H9 (cell line): ENCODE measurements around the gene TNIK. TPM values are rescaled to one million over a fixed set of nuclear protein-coding genes. Genes with fewer than 3 reads are reported as not detected.

Source experiments
- DNase-seq: peaks from one replicate; pipeline ENCODE4 v3.0.0-alpha.2; 2017
- H2AFZ ChIP-seq: one replicate; pipeline ENCODE4 v1.6.1; 2013; ENCODE audit warnings: mild to moderate bottlenecking, low read length, control low read depth, moderate library complexity
- H2AK5ac ChIP-seq: 2 replicates; pipeline ENCODE4 v1.6.1; 2013; ENCODE audit warnings: low read length, control low read depth, mixed read lengths; ENCODE audit not compliant: insufficient read length
- H2BK120ac ChIP-seq: one replicate; pipeline ENCODE4 v1.6.1; 2013; ENCODE audit warnings: low read depth, mild to moderate bottlenecking, low read length, control low read depth, inconsistent platforms; ENCODE audit not compliant: poor library complexity, severe bottlenecking
- H2BK12ac ChIP-seq: 2 replicates; pipeline ENCODE4 v1.6.1; 2013; ENCODE audit warnings: low read length, control low read depth, mixed read lengths, low read depth; ENCODE audit not compliant: insufficient read length
- H2BK15ac ChIP-seq: 2 replicates; pipeline ENCODE4 v1.6.1; 2013; ENCODE audit warnings: low read depth, low read length, control low read depth
- H2BK20ac ChIP-seq: one replicate; pipeline ENCODE4 v1.6.1; 2013; ENCODE audit warnings: low read depth, mild to moderate bottlenecking, low read length, control low read depth, inconsistent platforms; ENCODE audit not compliant: poor library complexity, severe bottlenecking
- H2BK5ac ChIP-seq: 2 replicates; pipeline ENCODE4 v1.6.1; 2013; ENCODE audit warnings: low read length, control low read depth, mixed read lengths; ENCODE audit not compliant: insufficient read length
- H3K14ac ChIP-seq: 2 replicates; pipeline ENCODE4 v1.6.1; 2013; ENCODE audit warnings: low read length, control low read depth; ENCODE audit not compliant: insufficient read depth
- H3K18ac ChIP-seq: 2 replicates; pipeline ENCODE4 v1.6.1; 2013; ENCODE audit warnings: low read depth, mild to moderate bottlenecking, mixed read lengths, low read length, control low read depth; ENCODE audit not compliant: insufficient read length
- H3K23ac ChIP-seq: 2 replicates; pipeline ENCODE4 v1.6.1; 2013; ENCODE audit warnings: low read length, control low read depth, mixed read lengths, low read depth; ENCODE audit not compliant: insufficient read length
- H3K23me2 ChIP-seq: 2 replicates; pipeline ENCODE4 v1.6.1; 2013; ENCODE audit warnings: low read depth, mild to moderate bottlenecking, mixed read lengths, low read length, control low read depth; ENCODE audit not compliant: insufficient read length, poor library complexity, severe bottlenecking
- H3K27ac ChIP-seq: 2 replicates; pipeline ENCODE4 v1.5.1; 2013; ENCODE audit warnings: low read length, control low read depth, mixed read lengths, low read depth; ENCODE audit not compliant: insufficient read length
- H3K27me3 ChIP-seq: 2 replicates; pipeline ENCODE4 v1.6.1; 2013; ENCODE audit warnings: low read length, control low read depth, inconsistent platforms; ENCODE audit not compliant: insufficient read depth
- H3K4ac ChIP-seq: 2 replicates; pipeline ENCODE4 v1.6.1; 2013; ENCODE audit warnings: low read depth, mild to moderate bottlenecking, control low read depth, inconsistent platforms, low read length, moderate library complexity
- H3K4me1 ChIP-seq: 2 replicates; pipeline ENCODE4 v1.6.1; 2013; ENCODE audit warnings: low read length, control low read depth, inconsistent platforms; ENCODE audit not compliant: insufficient read depth
- H3K4me2 ChIP-seq: 2 replicates; pipeline ENCODE4 v1.6.1; 2013; ENCODE audit warnings: low read length, control low read depth, mixed read lengths; ENCODE audit not compliant: insufficient read length, insufficient read depth
- H3K56ac ChIP-seq: 2 replicates; pipeline ENCODE4 v1.6.1; 2013; ENCODE audit warnings: low read depth, mild to moderate bottlenecking, mixed read lengths, low read length, control low read depth; ENCODE audit not compliant: insufficient read length
- H3K79me1 ChIP-seq: 2 replicates; pipeline ENCODE4 v1.6.1; 2013; ENCODE audit warnings: low read depth, mild to moderate bottlenecking, moderate library complexity, low read length, control low read depth, inconsistent platforms; ENCODE audit not compliant: insufficient read depth, poor library complexity, severe bottlenecking
- H3K79me2 ChIP-seq: 2 replicates; pipeline ENCODE4 v1.6.1; 2013; ENCODE audit warnings: low read length, control low read depth, inconsistent platforms; ENCODE audit not compliant: insufficient read depth
- H3K9ac ChIP-seq: 2 replicates; pipeline ENCODE4 v1.6.1; 2013; ENCODE audit warnings: low read length, control low read depth, mixed read lengths; ENCODE audit not compliant: insufficient read length; ENCODE audit errors: extremely low read depth
- H3K9me3 ChIP-seq: one replicate; pipeline ENCODE4 v1.6.1; 2013; ENCODE audit warnings: low read depth, low read length, inconsistent platforms; ENCODE audit not compliant: control insufficient read depth
- H3T11ph ChIP-seq: one replicate; pipeline ENCODE4 v1.6.1; 2013; ENCODE audit warnings: mild to moderate bottlenecking, low read length, control low read depth, inconsistent platforms
- H4K20me1 ChIP-seq: one replicate; pipeline ENCODE4 v1.6.1; 2013; ENCODE audit not compliant: control insufficient read depth, insufficient read length, insufficient read depth
- H4K5ac ChIP-seq: 2 replicates; pipeline ENCODE4 v1.6.1; 2013; ENCODE audit warnings: low read depth, mild to moderate bottlenecking, mixed read lengths, low read length, control low read depth; ENCODE audit not compliant: insufficient read length
- H4K8ac ChIP-seq: replicated peaks from 2 replicates; pipeline ENCODE4 v1.6.1; 2013; ENCODE audit warnings: low read length, control low read depth, mixed read lengths, low read depth; ENCODE audit not compliant: insufficient read length
- H4K91ac ChIP-seq: 2 replicates; pipeline ENCODE4 v1.6.1; 2013; ENCODE audit warnings: low read depth, mild to moderate bottlenecking, moderate library complexity, mixed read lengths, low read length, control low read depth; ENCODE audit not compliant: insufficient read length
- H3K27ac Mint-ChIP-seq, 3 experiments: 2 replicates in 2 of 3; 3 replicates in 1 of 3; pipeline ENCODE4 v1.8.0; 2020 to 2021; ENCODE audit warnings: mixed read lengths in 3 of 3, mild to moderate bottlenecking in 1 of 3, moderate library complexity in 1 of 3
- H3K27me3 Mint-ChIP-seq: 2 replicates; pipeline ENCODE4 v1.8.0; 2021; ENCODE audit warnings: low read depth, mild to moderate bottlenecking, moderate library complexity, mixed read lengths
- H3K36me3 Mint-ChIP-seq, 3 experiments: 2 replicates in 2 of 3; 3 replicates in 1 of 3; pipeline ENCODE4 v1.8.0; 2020 to 2021; ENCODE audit warnings: low read depth in 3 of 3, mixed read lengths in 3 of 3; ENCODE audit not compliant: insufficient read depth in 1 of 3
- H3K4me1 Mint-ChIP-seq, 2 experiments: 2 replicates each; pipeline ENCODE4 v1.8.0; 2020; ENCODE audit warnings: mixed read lengths in 2 of 2
- H3K4me3 Mint-ChIP-seq, 2 experiments: 2 replicates in 1 of 2; 3 replicates in 1 of 2; pipeline ENCODE4 v1.8.0; 2020 to 2021; ENCODE audit warnings: mild to moderate bottlenecking in 2 of 2, mixed read lengths in 2 of 2, moderate library complexity in 1 of 2
- H3K9me3 Mint-ChIP-seq, 2 experiments: 2 replicates in 1 of 2; 3 replicates in 1 of 2; pipeline ENCODE4 v1.8.0; 2020; ENCODE audit warnings: mild to moderate bottlenecking in 2 of 2, mixed read lengths in 2 of 2, moderate library complexity in 1 of 2
- CTCF ChIP-seq: fragments of 200-600 bp; sonication (generic); conservative IDR thresholded peaks from 3 replicates; pipeline ENCODE4 v1.8.0; 2021; ENCODE audit warnings: antibody characterized with exemption, mild to moderate bottlenecking
- WGBS: extraction: QIAGEN DNeasy Blood & Tissue Kit; methylation state at CpG from one replicate; pipeline ENCODE4 v1.1.7; 2013; ENCODE audit warnings: missing lambda C conversion rate, low lambda C conversion rate, mixed read lengths; ENCODE audit not compliant: insufficient read length; ENCODE audit errors: extremely low coverage; 5-methylcytosine and 5-hydroxymethylcytosine counted together
- total RNA-seq: library from RNA; stranded (reverse); gene quantifications from 2 replicates; pipeline ENCODE4 v1.2.1, GENCODE V29; 2021

The TNIK gene
- total RNA-seq, 1 experiment from 2014 or later: 15.9 TPM

- Histone ChIP-seq H2BK5ac (no peak overlapping the region), H3K4me1 (peaks cover 13% of the 10 kb centered on the region; the same call in 1 of the 2 replicates), H4K20me1 (no peaks in the 10 kb centered on the region), H3K18ac (no peak overlapping the region), H3K9me3 (no peaks in the 10 kb centered on the region), H2BK120ac (no peak overlapping the region), H4K5ac (no peak overlapping the region), H2BK20ac (no peak overlapping the region), H2BK12ac (no peak overlapping the region), H2AK5ac (no peak overlapping the region), H3K23ac (no peak overlapping the region), H3K27ac (no peak overlapping the region), H4K8ac (no peak overlapping the region), H3K56ac (no peak overlapping the region), H2AFZ (no peak overlapping the region), H2BK15ac (no peak overlapping the region), H3K23me2 (no peaks in the 10 kb centered on the region), H3K9ac (no peak overlapping the region), H3K79me2 (peaks cover 6% of the 10 kb centered on the region; the same call in 1 of the 2 replicates), H3T11ph (no peak overlapping the region), H3K27me3 (no peaks in the 10 kb centered on the region), H3K79me1 (no peaks in the 10 kb centered on the region), H4K91ac (no peak overlapping the region), H3K4ac (no peak overlapping the region), H3K14ac (no peak overlapping the region), H3K4me2 (no peak overlapping the region)
- Mint-ChIP-seq H3K9me3 (no peaks in the 10 kb centered on the region), H3K27me3 (no peaks in the 10 kb centered on the region), H3K27ac (peak overlapping the region; percentile 91 to 95 (median 94)), H3K4me3 (peak overlapping the region in 1 of 2 experiments; percentile 24; a peak in 1 of 5 replicates), H3K36me3 (peaks cover 0 to 2% (median 0%) of the 10 kb centered on the region in 3 experiments; a peak in 2 of 7 replicates), H3K4me1 (peaks cover 56 to 66% of the 10 kb centered on the region in 2 experiments)
- no peak for DNase-seq
- no CpG with 5 or more reads among the region's 2 CpGs for WGBS
- no peak for TF ChIP-seq CTCF
These were observed 18.0 kb downstream of the TNIK start for GRCh38 chr3:171442184-171442583.
